GM21367 (cell line): Measurements from ENCODE around the gene PDE3A.
"Not testable (repeated sequence)": the region's sequence is repeated elsewhere in the genome, so short reads cannot be mapped to it uniquely, and the experiment has no call there.

Experiments
- ATAC-seq: cut with Tn5 transposase; IDR thresholded peaks from one replicate; pipeline ENCODE4 v1.9.1; 2021; ENCODE audit not compliant: unreplicated experiment

PDE3A gene

DNA sequence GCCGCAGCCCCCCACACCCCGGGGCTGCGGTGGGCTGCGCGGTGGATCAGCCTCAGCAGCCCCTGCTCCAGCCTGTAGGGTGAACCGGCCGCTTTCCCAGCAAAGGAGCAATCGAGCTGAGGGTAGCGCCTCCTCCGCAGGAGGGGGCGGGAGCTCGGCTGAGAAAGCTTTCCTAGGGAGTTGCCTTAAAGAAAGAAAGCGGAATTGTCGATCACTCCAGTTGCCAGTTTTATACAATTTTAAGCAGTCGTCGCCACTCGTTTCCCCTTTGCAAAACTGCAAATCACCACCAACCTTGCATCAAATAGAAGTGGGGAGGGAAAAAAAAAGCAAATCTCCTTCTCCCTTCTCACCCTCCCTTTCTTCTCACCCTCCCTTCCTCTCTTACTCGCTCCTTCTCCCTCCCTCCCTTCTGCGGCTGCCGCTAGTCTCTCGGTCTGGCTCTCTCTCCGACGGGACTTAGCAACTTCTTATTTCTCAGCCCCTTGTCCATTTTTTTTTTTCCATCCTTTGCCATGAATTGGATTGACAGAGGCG lies at the start of gene PDE3A:
PDE3A (plus strand) TSS at position 424 of the 537 bp plus-strand sequence. CDS start 748 bp downstream, outside the sequence.
- ATAC-seq = no peak

DNA sequence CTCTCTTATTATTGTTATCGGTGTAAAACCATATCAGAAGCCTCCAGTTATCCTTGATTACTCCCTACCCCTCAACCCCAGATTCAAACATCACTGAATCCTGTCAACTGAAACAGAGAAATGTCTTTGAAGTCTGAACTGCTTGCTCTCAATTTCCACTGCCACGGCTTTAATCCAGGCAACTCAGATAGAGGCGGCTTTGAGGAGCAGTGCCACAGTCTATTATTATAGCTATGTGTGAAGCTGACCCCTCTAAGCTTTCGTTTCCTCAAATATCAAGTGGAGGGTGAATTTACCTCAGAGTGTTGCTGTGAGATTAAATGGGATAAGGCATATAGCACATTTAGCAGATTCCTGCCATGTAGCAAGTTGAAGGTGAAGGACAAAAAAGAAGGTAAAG lies 49.0 kb upstream of the PDE3A start:
- no peak for ATAC-seq

DNA sequence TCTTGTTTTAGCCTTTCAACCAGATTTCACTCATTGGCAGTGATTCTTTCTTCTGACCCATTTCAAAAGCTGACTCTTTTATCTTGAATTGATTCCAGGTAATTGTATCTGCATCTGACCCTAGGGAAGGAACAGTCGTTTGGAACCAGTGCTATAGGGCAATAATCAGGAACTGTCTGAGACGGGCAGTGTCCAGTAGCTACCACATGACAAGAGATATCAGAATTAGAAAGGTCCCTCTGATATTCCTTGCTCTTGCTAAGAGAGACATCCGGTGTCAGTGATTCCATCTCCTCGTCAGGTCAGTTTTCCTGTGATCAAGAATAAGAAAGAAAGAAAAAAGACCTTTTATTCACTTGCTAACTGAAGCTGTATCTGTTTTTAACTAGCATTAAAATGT lies 47.8 kb upstream of the PDE3A start:
- ATAC-seq = no peak

DNA sequence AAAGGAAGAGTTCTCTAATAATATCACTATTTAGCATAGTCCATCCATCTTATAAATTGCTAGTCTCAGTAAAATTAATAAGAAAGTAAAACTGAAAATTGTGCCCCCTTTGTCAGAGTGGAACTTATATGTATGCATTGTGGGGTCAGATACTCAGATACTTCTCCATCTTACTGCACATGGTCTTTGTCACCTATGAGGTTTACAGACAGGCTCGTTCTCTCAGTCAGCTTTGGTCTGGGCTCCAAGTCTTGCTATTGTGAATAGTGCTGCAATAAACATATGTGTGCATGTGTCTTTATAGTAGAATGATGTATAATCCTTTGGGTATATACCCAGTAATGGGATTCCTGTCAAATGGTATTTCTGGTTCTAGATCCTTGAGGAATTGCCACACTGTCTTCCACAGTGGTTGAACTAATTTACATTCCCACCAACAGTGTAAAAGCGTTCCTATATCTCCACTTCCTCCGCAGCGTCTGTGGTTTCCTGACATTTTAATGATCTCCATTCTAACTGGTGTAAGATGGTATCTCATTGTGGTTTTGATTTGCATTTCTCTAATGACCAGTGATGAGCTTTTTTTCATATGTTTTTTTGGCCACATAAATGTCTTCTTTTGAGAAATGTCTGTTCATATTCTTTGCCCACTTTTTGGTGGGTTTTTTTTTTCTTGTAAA lies 37.4 kb upstream of the PDE3A start:
- ATAC-seq = not testable (repeated sequence)

DNA sequence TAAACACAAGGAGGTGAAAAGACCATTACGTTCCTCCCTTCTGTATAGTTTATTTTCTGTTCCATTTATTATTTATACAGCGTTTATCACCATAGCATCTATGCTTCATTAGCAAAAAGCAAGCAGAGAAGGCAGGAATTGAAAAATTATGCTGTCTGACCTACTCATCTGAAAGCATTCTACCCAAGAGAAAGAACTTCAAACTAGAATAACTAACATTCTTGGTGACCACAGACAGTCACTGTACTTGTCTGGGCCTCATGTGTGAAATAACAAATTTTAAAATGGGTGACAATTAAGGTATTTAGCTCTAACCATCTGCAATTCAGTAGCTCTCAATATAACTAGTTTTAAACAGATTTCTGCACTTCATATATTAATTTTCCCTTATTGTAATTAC lies 29.3 kb upstream of the PDE3A start:
- ATAC-seq = no peak

DNA sequence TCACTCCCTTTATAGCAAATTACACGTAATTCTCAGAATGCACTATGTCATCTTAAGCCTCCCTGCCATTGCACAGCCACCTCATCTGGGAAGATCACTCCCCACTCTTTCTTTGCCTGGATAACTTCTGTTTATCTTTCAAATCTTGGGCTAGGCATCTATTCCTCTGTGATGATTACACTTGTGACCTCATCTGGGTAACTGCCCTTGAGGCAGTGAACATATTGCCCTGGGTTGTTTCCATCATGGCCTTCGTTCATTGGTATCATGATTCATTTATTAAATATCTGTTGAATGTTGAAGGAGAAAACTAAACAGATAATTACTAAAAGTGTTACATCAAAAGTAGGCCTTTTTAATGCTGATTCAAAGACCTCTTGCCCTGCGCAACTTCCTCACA lies 26.2 kb upstream of the PDE3A start:
- ATAC-seq = no peak

DNA sequence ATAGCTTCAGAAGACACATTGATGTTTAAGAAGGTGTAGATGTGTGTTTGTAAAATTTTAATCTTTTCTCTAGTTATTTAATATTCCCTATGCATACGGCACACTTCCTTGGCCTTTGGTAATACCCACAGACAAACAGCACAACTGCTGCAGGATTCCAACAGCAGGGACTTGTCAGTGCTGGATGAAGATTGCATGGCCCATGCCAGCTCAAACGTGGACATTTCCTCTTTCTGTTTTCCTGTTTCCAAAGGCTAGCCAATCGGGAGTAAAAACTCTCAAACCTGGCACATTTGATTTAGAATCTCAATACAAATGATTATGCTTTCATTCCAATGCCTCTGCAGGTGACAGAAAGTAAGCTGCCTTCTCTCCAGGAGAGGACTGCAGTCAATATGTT lies 22.5 kb upstream of the PDE3A start:
- no peak for ATAC-seq

DNA sequence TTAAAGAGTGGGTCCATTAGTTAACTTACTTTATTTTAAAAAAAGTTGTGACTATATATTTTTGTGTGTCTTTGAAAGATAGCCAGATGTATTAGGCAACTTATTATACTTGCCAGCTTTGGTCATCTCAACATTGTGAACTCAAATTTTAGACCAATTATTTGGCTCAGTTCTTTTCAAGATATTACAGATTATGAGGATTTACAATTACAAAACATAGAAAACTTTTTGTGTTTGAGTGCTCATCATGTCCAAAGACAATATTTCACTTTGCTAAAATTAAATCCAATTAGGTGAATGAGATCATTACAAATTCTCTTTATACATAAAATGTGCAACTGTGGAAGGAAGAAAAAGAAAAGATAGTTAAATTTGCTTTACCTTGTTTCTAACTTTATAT lies 18.3 kb upstream of the PDE3A start:
- no peak for ATAC-seq

DNA sequence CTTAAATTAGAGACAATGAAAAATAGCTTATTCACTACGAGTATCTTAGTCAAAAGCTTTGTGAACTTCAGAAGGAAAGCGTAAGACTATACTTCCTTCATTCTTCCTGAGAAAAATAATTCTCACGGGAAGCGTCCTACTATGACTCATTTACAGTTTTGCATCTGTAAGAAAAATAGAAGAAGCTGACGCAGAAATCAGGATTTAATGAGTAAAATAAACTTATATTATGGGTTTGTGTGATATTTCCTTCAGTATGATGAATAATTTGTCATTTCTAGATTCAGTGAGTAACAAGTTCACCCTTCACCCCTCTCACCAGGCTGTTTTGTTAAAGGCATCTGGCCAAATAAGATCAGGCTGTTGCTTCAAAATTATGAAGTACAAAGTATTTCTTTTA lies 17.8 kb upstream of the PDE3A start:
- no peak for ATAC-seq

DNA sequence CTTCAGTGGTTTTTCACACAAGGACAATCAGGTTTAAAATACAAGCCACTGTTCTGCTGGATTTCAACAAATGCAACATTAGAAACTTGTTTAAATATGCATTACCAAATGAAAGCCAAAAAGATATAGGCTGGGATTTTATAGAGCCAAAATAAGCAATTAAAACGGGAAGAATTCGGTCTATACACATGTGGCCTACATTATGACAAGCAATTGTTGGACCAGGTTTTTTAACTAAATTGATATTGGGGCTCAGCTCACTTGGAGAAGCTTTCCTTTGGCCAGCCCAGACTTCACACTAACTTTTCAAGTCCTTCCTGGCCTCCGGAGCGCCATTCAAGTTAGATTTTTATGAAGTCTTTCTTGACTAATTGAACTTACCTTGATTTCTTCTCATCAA lies 16.9 kb upstream of the PDE3A start:
- no peak for ATAC-seq

DNA sequence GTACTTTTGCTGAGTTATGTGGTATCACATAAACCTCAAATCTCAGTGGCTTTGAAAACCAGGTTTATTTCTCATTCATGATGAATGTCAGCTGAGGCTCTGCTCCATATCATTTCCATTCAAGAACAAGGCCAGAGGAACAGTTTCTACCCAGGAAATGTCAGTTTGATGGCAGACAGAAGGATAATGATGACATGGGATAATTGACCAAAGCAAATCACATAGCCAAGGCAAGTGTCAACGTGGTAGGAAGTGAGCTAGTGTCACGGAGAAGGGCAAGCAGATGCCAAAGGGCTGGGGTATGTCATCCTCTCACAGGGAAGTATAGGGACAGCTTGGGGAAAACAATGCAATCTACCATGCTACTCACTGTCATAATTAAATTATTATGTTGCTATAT lies 12.3 kb upstream of the PDE3A start:
- ATAC-seq = no peak

DNA sequence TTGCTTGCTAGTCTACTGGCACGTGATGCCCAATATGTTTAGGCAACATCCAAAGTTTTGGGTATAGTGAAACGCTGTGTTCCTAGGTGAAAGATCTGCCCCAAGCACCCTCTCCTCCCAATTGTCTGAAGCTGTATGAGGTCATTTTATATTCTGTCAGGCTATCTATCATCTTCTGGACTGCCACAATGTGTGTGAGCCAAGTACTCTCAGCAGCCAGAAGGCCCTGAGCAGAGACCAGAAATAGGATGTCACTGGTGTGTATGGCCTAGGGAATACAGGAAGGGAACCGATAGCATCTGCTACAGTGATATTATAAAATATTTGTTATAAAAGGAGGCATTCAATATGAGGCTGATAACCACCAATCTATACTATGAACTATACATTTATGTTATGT lies 7.9 kb upstream of the PDE3A start:
- no peak for ATAC-seq

DNA sequence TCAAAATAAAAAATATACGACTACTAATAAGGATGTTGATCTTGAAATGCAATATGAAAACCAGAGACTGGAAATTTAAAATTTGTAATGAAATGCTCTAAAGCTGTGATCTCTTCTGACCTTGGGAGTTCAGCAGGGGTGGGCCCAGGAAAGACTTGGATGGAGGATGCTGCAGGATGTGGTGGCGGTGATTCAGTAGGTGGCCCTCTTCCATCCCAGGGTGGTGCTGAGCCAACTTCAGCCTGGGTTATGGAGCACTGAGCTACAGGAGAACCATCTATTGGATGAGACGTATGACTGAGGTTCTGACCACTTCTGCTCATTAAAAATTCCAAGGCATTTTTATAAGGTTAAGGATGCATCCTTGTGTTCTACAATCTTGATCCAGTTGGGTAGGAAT lies 6.9 kb upstream of the PDE3A start:
- ATAC-seq = no peak

DNA sequence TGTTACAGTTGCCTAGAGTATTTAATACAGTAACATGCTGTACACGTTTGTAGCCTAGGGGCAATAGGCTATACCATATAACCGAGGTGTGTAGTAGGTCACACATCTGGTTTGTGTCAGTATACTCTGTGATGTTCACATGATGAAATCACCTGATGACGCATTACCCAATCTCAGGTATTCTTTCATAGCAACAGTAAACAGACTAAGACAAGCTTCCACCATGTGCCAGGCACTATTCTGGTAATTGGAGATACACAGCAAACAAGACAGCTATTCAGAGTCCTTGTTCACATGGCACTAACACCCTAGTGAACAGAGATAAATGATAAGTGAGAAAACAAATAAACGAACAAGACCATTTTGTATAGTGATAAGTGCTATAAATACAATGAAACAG lies 3.8 kb upstream of the PDE3A start:
- no peak for ATAC-seq

DNA sequence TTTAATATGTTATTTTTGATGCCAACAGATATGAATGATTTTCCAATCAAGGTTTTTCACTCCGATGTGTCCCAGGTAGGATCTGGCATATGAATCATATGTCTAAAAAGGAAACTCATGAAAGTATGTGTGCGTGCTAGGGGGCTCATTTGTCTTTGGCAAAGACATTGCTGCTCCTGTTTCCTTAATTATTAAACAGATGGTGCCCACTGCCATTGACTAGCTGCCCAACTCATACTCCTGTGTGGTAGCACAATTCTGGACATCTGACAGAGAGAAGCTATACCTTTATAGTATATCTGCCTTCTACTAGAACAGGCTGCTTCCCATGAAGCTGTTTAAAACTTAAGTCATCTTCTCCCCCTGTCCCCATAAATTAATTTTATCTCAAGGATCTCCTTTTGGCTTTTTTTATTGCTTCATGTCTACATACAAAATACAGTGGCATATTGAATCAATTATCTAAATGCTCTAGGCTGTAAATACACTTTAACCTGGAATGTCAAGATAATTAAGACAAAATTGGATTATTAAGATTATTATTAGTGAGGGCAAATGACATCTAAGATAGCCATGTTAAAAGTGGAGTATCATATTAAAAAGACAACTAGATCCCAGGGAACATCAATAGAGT lies 1.4 kb upstream of the PDE3A start:
- no peak for ATAC-seq

DNA sequence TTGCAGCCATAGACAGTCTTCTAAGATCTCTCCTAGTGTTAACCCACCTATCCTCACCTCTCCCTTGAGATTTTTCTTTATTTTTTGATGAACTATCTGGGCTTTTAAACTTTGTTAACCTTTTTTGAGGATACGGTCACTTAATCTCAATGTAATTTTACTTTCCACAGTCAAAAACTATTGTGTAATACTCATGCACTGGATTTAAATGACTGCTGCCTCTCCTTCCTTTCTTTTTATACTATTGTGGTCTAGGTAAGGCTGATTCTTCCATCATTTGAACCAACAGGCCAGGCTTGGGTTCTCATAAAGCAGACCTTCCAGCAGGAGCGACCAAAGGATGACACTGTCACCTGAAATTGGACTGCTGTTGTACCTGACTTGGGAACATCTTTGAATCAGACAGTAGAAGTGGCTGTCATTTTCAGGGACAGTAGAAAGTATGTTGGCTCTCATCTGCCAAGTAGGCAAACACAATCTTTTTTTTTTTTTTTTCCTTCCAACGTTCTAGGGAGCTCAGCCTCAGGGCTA lies 689 bp upstream of the PDE3A start:
- no peak for ATAC-seq

DNA sequence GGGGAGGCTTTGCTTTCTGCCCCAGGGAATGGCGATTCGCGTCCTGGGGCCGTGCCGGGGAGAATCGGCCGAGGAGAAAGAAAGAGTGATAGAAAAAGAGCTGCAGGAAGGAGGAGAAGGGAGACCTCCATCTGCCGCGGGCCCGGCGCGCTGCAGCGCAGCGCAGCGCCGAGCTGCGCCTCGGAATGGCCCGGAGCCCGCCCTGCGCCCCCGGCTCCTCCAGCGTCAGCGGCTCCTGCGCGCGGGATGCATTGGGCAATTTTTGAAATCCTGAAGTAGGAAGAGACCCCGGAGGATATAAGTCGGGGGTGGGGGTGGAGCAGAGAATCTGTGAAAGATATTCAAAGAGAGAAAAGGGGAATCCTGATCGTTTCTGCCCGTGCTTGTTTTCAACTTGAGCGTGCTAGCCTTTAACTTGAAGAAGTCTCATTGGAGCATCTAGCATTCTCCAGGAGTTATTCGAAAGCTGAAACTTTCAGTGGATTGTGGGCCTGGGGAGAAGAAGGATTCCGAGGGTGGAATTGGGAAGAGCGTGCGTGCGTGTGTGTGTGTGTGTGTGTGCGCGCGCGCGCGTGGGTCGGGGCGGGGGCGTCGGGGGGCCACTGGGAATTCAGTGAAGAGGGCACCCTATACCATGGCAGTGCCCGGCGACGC lies 441 bp downstream of the PDE3A start:
- no peak for ATAC-seq

DNA sequence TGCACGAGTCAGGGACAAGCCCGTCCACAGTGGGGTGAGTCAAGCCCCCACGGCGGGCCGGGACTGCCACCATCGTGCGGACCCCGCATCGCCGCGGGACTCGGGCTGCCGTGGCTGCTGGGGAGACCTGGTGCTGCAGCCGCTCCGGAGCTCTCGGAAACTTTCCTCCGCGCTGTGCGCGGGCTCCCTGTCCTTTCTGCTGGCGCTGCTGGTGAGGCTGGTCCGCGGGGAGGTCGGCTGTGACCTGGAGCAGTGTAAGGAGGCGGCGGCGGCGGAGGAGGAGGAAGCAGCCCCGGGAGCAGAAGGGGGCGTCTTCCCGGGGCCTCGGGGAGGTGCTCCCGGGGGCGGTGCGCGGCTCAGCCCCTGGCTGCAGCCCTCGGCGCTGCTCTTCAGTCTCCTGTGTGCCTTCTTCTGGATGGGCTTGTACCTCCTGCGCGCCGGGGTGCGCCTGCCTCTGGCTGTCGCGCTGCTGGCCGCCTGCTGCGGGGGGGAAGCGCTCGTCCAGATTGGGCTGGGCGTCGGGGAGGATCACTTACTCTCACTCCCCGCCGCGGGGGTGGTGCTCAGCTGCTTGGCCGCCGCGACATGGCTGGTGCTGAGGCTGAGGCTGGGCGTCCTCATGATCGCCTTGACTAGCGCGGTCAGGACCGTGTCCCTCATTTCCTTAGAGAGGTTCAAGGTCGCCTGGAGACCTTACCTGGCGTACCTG lies 1.1 kb downstream of the PDE3A start:
- ATAC-seq = no peak

DNA sequence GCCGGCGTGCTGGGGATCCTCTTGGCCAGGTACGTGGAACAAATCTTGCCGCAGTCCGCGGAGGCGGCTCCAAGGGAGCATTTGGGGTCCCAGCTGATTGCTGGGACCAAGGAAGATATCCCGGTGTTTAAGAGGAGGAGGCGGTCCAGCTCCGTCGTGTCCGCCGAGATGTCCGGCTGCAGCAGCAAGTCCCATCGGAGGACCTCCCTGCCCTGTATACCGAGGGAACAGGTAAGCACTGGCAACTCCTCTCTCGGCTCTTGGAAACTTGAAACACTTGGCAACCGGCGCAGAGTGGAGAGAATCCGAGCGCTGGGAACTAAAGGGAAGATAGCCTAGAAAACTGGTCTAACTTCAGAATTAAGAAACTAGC lies 1.7 kb downstream of the PDE3A start:
- ATAC-seq = no peak

DNA sequence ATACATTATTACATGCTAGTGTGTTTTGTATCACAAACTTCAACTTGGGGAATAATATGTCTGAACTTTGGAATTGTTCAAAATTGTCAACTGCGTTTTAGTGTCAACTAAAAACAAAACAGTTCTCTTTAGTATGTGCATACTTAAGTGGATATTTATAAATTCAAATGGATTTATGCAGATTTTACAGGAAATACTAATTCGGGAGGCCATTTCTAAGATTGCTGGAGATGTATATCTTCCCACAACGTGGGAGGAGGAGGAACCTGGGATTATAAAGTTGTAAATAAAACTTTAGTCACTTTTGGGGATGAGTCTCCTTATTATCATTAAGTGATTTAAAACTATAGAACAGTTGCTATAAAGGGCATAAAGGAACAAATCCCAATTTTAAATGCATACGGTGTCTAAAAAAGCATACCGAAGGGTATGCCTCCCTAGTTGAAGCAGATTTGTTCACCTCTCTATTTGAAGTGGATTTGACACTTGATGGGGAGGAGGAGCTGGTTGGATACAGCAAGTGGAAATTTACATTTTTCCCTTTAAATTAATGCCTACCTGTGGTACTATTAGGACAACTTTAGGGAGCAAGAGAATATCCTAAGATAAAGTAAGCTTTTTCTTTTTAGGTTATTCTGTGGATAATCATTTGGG lies 2.7 kb downstream of the PDE3A start:
- ATAC-seq = no peak
